ENCODE results near the gene FRS2. TPM values are rescaled to one million over a fixed set of nuclear protein-coding genes. Genes with fewer than 3 reads are reported as not detected.

The FRS2 gene
- total RNA-seq, 1 experiment from 2014 or later, result 33.7 TPM

GRCh38 chr12:69570545-69571399 is 100.6 kb downstream of the FRS2 start:
- Histone ChIP-seq H4K8ac (replicated peaks; ENCODE audit: insufficient read length, low read depth, low read length) (no peak overlapping the region), H3K18ac (ENCODE audit: insufficient read length, low read depth, low read length) (no peak overlapping the region), H2BK12ac (ENCODE audit: insufficient read length, low read depth, low read length) (no peak overlapping the region), H3K4me2 (ENCODE audit: insufficient read depth, insufficient read length, low read length) (no peak overlapping the region), H3K27me3 (ENCODE audit: insufficient read depth, low read length) (no peaks in the 10 kb centered on the region), H4K20me1 (ENCODE audit: control insufficient read depth, insufficient read depth, insufficient read length) (no peaks in the 10 kb centered on the region), H3K79me1 (ENCODE audit: insufficient read depth, low read depth, low read length, poor library complexity, severe bottlenecking) (no peaks in the 10 kb centered on the region), H3K4me1 (ENCODE audit: insufficient read depth, low read length) (no peaks in the 10 kb centered on the region), H2AFZ (ENCODE audit: low read length) (no peak overlapping the region), H2BK5ac (ENCODE audit: insufficient read length, low read length) (no peak overlapping the region), H2AK5ac (ENCODE audit: insufficient read length, low read length) (no peak overlapping the region), H3K14ac (ENCODE audit: insufficient read depth, low read length) (no peak overlapping the region), H3K9ac (ENCODE audit: extremely low read depth, insufficient read length, low read length) (no peak overlapping the region), H3K79me2 (ENCODE audit: insufficient read depth, low read length) (no peaks in the 10 kb centered on the region), H3K23ac (ENCODE audit: insufficient read length, low read depth, low read length) (no peak overlapping the region), H2BK15ac (ENCODE audit: low read depth, low read length) (no peak overlapping the region), H2BK20ac (ENCODE audit: low read depth, low read length, poor library complexity, severe bottlenecking) (no peak overlapping the region), H3K27ac (ENCODE audit: insufficient read length, low read depth, low read length) (no peak overlapping the region), H3K23me2 (ENCODE audit: insufficient read length, low read depth, low read length, poor library complexity, severe bottlenecking) (no peaks in the 10 kb centered on the region), H3K4ac (ENCODE audit: low read depth, low read length) (no peak overlapping the region), H3T11ph (ENCODE audit: low read length) (no peak overlapping the region), H2BK120ac (ENCODE audit: low read depth, low read length, poor library complexity, severe bottlenecking) (no peak overlapping the region), H3K56ac (ENCODE audit: insufficient read length, low read depth, low read length) (no peak overlapping the region), H4K5ac (ENCODE audit: insufficient read length, low read depth, low read length) (no peak overlapping the region), H3K9me3 (ENCODE audit: control insufficient read depth, low read depth, low read length) (no peaks in the 10 kb centered on the region), H4K91ac (ENCODE audit: insufficient read length, low read depth, low read length) (no peak overlapping the region)
- no peak overlapping the region for H3K4me3 Mint-ChIP-seq
- no peaks in the 10 kb centered on the region for H3K27me3 Mint-ChIP-seq (ENCODE audit: low read depth)
- no CpG with 5 or more reads among the region's 6 CpGs for WGBS (ENCODE audit: extremely low coverage, insufficient read length, low lambda C conversion rate)
- peaks cover 22 to 51% (median 43%) of the 10 kb centered on the region in 3 experiments for H3K36me3 Mint-ChIP-seq (ENCODE audit: insufficient read depth in 1 of 3, low read depth in 3 of 3)
- no peaks in the 10 kb centered on the region for H3K4me1 Mint-ChIP-seq
- peak; percentile 89 for TF ChIP-seq CTCF (conservative IDR thresholded peaks at IDR 0.05)
- DNase-seq, result no peak
- H3K27ac Mint-ChIP-seq, result peak overlapping the region in 1 of 3 experiments; percentile 62; a peak in 2 of 7 replicates
- no peaks in the 10 kb centered on the region for H3K9me3 Mint-ChIP-seq
